ENCODE measurements around the gene DYSF.

The DYSF gene

GRCh38 chr2:71465356-71465755 lies 12.0 kb downstream of the DYSF start:
- in situ Hi-C loops (cut with HindIII; ENCODE audit: low sequenced_read_pairs) = no loop called here
- TF ChIP-seq CTCF (IDR thresholded peaks at IDR 0.05; ENCODE audit: low read depth, low read length, missing control alignments) = no peak
- no peak for DNase-seq (ENCODE audit: low read depth)
- H3K4me3 ChIP-seq (ENCODE audit: low read depth, low read length) = no peak overlapping the region

GRCh38 chr2:71465961-71466300 lies 12.6 kb downstream of the DYSF start:
- in situ Hi-C loops (cut with HindIII; ENCODE audit: low sequenced_read_pairs) = no loop called here

GRCh38 chr2:71466301-71467179 lies 13.2 kb downstream of the DYSF start:
- no peak for TF ChIP-seq CTCF (IDR thresholded peaks at IDR 0.05; ENCODE audit: low read depth, low read length, missing control alignments)
- in situ Hi-C loops (cut with HindIII; ENCODE audit: low sequenced_read_pairs) = no loop called here
- H3K4me3 ChIP-seq (ENCODE audit: low read depth, low read length) = peak overlapping the region; percentile 51
- no peak for DNase-seq (ENCODE audit: low read depth)

More at GRCh38 chr2:71465961-71466300, 12.6 kb downstream of the DYSF start:
- TF ChIP-seq CTCF (IDR thresholded peaks at IDR 0.05; ENCODE audit: low read depth, low read length, missing control alignments) = no peak
- H3K4me3 ChIP-seq (ENCODE audit: low read depth, low read length) = peak overlapping the region; percentile 51
- DNase-seq (ENCODE audit: low read depth) = no peak

GRCh38 chr2:71467180-71467815 lies 13.9 kb downstream of the DYSF start:
- no peak for TF ChIP-seq CTCF (IDR thresholded peaks at IDR 0.05; ENCODE audit: low read depth, low read length, missing control alignments)
- in situ Hi-C loops (cut with HindIII; ENCODE audit: low sequenced_read_pairs) = no loop called here
- H3K4me3 ChIP-seq (ENCODE audit: low read depth, low read length) = peak overlapping the region; percentile 51
- DNase-seq (ENCODE audit: low read depth) = no peak

GRCh38 chr2:71468279-71469015 lies 15.1 kb downstream of the DYSF start:
- in situ Hi-C loops (cut with HindIII; ENCODE audit: low sequenced_read_pairs) = no loop called here
- DNase-seq (ENCODE audit: low read depth) = no peak
- TF ChIP-seq CTCF (IDR thresholded peaks at IDR 0.05; ENCODE audit: low read depth, low read length, missing control alignments) = no peak
- no peak overlapping the region for H3K4me3 ChIP-seq (ENCODE audit: low read depth, low read length)

All from astrocyte of the cerebellum (primary cell).